Measurements from ENCODE around the gene C2CD2. TPM values are rescaled to one million over a fixed set of nuclear protein-coding genes. Genes with fewer than 3 reads are reported as not detected.

C2CD2 gene
- total and polyA plus RNA-seq, 10 of the 15 experiments (the other 5 are each of a cell fraction or from before 2014, with no cell fraction given), result 2.2 to 30.9 (median 9.9) TPM

DNA sequence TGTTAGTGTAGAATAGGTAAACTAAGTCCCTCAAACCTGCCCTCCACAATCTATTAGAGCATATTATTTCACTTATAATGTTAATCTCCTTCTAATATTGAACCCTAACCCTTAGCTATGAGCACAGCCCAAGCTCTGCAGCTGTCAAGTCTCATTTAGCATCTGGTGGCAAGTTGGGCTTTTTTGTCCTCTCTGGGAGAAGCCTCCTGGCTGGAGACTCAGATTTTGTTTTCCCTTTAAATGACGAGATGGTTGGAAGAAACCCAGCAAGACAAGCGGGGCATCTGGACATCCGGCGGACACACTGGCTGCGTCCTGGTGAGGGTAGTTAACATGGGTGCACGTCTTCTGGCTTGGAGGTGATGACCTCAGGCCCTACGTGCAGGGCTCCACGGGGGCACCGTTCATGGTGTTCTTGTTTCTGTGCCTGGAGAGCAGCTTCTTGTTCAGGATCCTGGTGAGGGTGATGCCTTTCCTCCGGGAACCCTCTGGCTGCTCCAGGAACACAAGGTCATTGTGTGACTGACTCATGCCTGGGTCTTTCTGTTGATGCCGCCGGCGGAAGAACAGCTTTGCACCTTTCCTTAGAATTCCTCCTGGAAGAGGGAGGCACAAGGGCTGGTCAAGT, 65.0 kb downstream of the C2CD2 start:
- RAD21 ChIA-PET (ENCODE audit: unreplicated experiment), result no interaction called here
- ATAC-seq (no peak), DNase-seq (ENCODE audit: low read depth, low spot score) (no peak), FAIRE-seq (no peak)
- peaks cover 7% of the 10 kb centered on the region; the same call in 1 of the 2 replicates for H3K4me1 ChIP-seq (ENCODE audit: control insufficient read depth, insufficient read depth, low read length)
- POLR2A ChIA-PET, result interaction anchor here (0.6 kb wide), 1 partner anchor 108 kb away, joined by 5 read pairs; no protein-coding TSS in a partner anchor
- SMC1A ChIA-PET (ENCODE audit: uncharacterized antibody, unreplicated experiment), result interaction anchor here (1.2 kb wide), 1 partner anchor 64 kb away, joined by 3 read pairs; no protein-coding TSS in a partner anchor
- no peak overlapping the region for H3K4me3 ChIP-seq
- H3K9me3 ChIP-seq (replicated peaks; ENCODE audit: control insufficient read depth, insufficient read depth, low read length), result no peaks in the 10 kb centered on the region
- no peaks in the 10 kb centered on the region for H4K20me1 ChIP-seq (ENCODE audit: control insufficient read depth, insufficient read depth)
- no peaks in the 10 kb centered on the region for H3K27me3 ChIP-seq (replicated peaks in 1 of 2; ENCODE audit: control insufficient read depth in 2 of 2, insufficient read depth in 2 of 2, low read length in 1 of 2)
- in situ Hi-C loops (cut with MboI) (no loop called here), intact Hi-C loops (cut with micrococcal nuclease; ENCODE audit: unreplicated experiment) (loop anchor here (5.0 kb wide), 1 partner anchor 33 kb away; no protein-coding TSS in a partner anchor)
- no peak overlapping the region for H3K4me2 ChIP-seq (ENCODE audit: control insufficient read depth, insufficient read depth)
- no peak overlapping the region for H3K27ac ChIP-seq (ENCODE audit: control insufficient read depth, insufficient read depth)
- TSS peak; percentile 45 for BruUV-seq (replicated peaks)
- peaks cover 1 to 8% of the 10 kb centered on the region in 2 experiments; a peak in 2 of 4 replicates for H3K36me3 ChIP-seq (ENCODE audit: control insufficient read depth in 2 of 2, insufficient read depth in 2 of 2, low read length in 1 of 2)
- no peak overlapping the region for H2AFZ ChIP-seq (ENCODE audit: control insufficient read depth, low read depth, low read length)
- 91% methylated on average over 13 of the region's 13 CpGs for WGBS (ENCODE audit: insufficient coverage, insufficient replicate concordance, low lambda C conversion rate, missing lambda C conversion rate)
- no peaks in the 10 kb centered on the region for H3K79me2 ChIP-seq (ENCODE audit: control insufficient read depth, insufficient read depth, low read length)
- CTCF ChIA-PET, result interaction anchor here (0.7 to 1.2 kb wide), 2 partner anchors 9 to 411 kb away, joined by 3 read pairs; no protein-coding TSS in a partner anchor
- H3K9ac ChIP-seq (ENCODE audit: control insufficient read depth, insufficient read depth, low read length), result no peak overlapping the region
- TF ChIP-seq, protein P1, sequence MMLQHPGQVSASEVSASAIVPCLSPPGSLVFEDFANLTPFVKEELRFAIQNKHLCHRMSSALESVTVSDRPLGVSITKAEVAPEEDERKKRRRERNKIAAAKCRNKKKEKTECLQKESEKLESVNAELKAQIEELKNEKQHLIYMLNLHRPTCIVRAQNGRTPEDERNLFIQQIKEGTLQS (IDR thresholded peaks at IDR 0.05; ENCODE audit: borderline replicate concordance, extremely low read depth, low read depth, low read length), result no peak
- TF ChIP-seq ZBED1 (IDR thresholded peaks at IDR 0.05; ENCODE audit: borderline replicate concordance) (no peak), ASH2L (IDR thresholded peaks at IDR 0.05; ENCODE audit: borderline replicate concordance, low read depth) (no peak), SP1 (IDR thresholded peaks at IDR 0.05; ENCODE audit: low read depth, low read length) (no peak), BCL11A (IDR thresholded peaks at IDR 0.05; ENCODE audit: low read depth, low read length) (no peak), CHD2 (IDR thresholded peaks at IDR 0.05; ENCODE audit: borderline replicate concordance, low read depth, low read length) (no peak), POU2F2 (IDR thresholded peaks at IDR 0.05; ENCODE audit: borderline replicate concordance, low read depth, low read length) (no peak), EGR1 (IDR thresholded peaks at IDR 0.05; ENCODE audit: borderline replicate concordance in 1 of 2, low read depth in 2 of 2, low read length in 2 of 2) (no peak), NR2C2 (IDR thresholded peaks at IDR 0.05; ENCODE audit: borderline replicate concordance, control insufficient read depth, insufficient read length, low read depth) (no peak), BACH1 (IDR thresholded peaks at IDR 0.05; ENCODE audit: borderline replicate concordance) (no peak), ZNF24 (IDR thresholded peaks at IDR 0.05) (no peak), POLR2AphosphoS2 (IDR thresholded peaks at IDR 0.05; ENCODE audit: low read depth, low read length) (no peak)
- TF ChIP-seq, protein P2, sequence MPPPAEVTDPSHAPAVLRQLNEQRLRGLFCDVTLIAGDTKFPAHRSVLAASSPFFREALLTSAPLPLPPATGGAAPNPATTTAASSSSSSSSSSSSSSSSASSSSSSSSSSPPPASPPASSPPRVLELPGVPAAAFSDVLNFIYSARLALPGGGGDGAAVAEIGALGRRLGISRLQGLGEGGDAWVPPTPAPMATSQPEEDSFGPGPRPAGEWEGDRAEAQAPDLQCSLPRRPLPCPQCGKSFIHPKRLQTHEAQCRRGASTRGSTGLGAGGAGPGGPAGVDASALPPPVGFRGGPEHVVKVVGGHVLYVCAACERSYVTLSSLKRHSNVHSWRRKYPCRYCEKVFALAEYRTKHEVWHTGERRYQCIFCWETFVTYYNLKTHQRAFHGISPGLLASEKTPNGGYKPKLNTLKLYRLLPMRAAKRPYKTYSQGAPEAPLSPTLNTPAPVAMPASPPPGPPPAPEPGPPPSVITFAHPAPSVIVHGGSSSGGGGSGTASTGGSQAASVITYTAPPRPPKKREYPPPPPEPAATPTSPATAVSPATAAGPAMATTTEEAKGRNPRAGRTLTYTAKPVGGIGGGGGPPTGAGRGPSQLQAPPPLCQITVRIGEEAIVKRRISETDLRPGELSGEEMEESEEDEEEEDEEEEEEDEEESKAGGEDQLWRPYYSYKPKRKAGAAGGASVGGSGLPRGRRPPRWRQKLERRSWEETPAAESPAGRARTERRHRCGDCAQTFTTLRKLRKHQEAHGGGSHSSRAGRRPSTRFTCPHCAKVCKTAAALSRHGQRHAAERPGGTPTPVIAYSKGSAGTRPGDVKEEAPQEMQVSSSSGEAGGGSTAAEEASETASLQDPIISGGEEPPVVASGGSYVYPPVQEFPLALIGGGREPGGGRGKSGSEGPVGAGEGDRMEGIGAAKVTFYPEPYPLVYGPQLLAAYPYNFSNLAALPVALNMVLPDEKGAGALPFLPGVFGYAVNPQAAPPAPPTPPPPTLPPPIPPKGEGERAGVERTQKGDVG (CRISPR knock-in tag; IDR thresholded peaks at IDR 0.05), result no peak
- TF ChIP-seq, protein P3, sequence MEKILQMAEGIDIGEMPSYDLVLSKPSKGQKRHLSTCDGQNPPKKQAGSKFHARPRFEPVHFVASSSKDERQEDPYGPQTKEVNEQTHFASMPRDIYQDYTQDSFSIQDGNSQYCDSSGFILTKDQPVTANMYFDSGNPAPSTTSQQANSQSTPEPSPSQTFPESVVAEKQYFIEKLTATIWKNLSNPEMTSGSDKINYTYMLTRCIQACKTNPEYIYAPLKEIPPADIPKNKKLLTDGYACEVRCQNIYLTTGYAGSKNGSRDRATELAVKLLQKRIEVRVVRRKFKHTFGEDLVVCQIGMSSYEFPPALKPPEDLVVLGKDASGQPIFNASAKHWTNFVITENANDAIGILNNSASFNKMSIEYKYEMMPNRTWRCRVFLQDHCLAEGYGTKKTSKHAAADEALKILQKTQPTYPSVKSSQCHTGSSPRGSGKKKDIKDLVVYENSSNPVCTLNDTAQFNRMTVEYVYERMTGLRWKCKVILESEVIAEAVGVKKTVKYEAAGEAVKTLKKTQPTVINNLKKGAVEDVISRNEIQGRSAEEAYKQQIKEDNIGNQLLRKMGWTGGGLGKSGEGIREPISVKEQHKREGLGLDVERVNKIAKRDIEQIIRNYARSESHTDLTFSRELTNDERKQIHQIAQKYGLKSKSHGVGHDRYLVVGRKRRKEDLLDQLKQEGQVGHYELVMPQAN (conservative IDR thresholded peaks at IDR 0.05), result no peak
- TF ChIP-seq, protein P4, sequence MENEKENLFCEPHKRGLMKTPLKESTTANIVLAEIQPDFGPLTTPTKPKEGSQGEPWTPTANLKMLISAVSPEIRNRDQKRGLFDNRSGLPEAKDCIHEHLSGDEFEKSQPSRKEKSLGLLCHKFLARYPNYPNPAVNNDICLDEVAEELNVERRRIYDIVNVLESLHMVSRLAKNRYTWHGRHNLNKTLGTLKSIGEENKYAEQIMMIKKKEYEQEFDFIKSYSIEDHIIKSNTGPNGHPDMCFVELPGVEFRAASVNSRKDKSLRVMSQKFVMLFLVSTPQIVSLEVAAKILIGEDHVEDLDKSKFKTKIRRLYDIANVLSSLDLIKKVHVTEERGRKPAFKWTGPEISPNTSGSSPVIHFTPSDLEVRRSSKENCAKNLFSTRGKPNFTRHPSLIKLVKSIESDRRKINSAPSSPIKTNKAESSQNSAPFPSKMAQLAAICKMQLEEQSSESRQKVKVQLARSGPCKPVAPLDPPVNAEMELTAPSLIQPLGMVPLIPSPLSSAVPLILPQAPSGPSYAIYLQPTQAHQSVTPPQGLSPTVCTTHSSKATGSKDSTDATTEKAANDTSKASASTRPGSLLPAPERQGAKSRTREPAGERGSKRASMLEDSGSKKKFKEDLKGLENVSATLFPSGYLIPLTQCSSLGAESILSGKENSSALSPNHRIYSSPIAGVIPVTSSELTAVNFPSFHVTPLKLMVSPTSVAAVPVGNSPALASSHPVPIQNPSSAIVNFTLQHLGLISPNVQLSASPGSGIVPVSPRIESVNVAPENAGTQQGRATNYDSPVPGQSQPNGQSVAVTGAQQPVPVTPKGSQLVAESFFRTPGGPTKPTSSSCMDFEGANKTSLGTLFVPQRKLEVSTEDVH (IDR thresholded peaks at IDR 0.05; ENCODE audit: low read depth, partially characterized antibody), result no peak

All from GM12878 (cell line).